ENCODE data around the gene GALNS.
"Not testable (repeated sequence)": the region's sequence is repeated elsewhere in the genome, so short reads cannot be mapped to it uniquely, and the experiment has no call there.

The GALNS gene, protein sequence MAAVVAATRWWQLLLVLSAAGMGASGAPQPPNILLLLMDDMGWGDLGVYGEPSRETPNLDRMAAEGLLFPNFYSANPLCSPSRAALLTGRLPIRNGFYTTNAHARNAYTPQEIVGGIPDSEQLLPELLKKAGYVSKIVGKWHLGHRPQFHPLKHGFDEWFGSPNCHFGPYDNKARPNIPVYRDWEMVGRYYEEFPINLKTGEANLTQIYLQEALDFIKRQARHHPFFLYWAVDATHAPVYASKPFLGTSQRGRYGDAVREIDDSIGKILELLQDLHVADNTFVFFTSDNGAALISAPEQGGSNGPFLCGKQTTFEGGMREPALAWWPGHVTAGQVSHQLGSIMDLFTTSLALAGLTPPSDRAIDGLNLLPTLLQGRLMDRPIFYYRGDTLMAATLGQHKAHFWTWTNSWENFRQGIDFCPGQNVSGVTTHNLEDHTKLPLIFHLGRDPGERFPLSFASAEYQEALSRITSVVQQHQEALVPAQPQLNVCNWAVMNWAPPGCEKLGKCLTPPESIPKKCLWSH

DNA sequence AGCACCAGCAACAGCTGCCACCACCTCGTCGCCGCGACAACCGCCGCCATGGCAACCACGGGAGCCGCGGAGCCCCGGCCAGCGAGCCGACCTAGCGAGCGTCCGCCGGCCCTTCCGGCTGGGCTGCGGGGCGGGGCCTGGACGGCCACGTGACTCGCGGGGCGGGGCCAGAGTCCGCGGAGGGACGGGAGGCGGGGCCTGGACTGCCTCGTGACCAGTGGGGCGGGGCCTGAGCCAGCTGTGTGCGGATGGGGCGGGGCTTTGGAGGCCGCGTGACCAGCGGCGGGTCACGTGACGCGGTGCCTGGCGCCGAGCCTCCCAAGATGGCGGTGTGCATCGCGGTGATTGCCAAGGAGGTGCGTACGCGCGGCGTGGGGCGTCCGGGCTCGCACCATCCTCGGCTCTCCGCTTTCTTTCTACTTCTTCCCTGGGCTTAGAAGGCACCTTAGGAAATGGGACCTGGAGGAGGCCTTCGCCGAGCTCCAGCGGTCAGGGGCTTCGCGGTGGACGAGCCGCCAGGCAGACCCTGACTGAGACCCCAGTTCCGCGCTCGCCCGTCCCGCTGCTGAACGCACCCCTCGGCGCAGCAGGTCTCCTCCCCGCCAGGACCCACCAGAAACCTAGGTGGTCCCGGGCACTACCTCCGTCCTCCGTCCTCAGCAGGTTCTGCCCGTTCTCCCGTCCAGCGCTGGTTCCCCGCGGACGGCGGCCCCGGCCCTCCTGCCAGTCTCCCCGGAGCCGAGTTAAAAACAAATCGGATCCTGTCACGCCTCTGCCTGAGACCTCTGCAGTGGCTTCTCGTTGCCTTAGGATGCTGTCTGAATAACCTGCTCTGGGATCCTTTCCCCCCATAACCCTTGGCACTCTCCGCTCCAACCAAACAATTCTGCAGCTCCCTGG lies at the start of gene GALNS, which contains the start of gene TRAPPC2L:
GALNS (minus strand) TSS at position 120 of the 900 bp plus-strand sequence; CDS start at position 50, 70 bp downstream.
TRAPPC2L (plus strand) TSS at position 300 of the 900 bp plus-strand sequence; CDS start at position 324, 24 bp downstream.
- FAIRE-seq, result no peak

DNA sequence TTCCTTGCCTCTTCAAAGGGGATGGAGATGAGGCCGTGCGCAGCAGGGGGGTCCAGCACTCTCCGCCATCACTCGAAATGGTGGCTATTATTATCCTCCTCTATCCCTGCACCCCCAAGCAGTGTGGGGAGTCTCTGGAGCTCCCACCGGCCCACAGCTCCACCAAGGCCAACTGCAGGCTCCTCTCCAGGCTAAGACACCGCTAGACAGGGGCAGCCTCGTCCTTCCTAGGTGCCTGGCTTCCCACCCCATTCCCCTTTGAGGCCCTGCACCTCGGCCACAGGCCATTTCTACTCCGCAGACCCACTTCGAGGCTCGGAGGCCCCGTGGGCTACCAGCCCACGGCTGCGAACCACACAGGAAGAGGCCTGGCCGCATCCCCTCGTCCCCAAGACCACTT lies 49.3 kb upstream of the GALNS start:
- FAIRE-seq, result no peak

DNA sequence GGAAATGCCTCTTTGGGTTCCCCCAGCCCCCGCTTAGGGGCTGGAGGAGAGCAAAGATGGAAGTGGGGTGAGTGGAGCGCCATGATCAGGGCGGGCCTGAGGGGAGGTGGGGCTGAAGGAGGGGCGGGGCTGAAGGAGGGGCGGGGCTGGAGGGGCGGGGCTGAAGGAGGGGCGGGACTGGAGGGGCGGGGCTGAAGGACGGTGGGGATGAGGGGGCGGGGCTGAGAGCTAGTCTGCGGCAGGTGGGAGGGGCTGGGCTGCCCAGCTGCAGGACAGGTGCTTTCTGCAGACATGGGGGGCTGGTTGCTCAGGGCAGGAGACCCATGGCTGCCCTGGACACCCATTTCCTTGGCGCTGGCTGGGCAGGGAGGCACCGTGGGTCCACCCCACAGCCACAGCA lies 48.8 kb upstream of the GALNS start:
- FAIRE-seq, result no peak

DNA sequence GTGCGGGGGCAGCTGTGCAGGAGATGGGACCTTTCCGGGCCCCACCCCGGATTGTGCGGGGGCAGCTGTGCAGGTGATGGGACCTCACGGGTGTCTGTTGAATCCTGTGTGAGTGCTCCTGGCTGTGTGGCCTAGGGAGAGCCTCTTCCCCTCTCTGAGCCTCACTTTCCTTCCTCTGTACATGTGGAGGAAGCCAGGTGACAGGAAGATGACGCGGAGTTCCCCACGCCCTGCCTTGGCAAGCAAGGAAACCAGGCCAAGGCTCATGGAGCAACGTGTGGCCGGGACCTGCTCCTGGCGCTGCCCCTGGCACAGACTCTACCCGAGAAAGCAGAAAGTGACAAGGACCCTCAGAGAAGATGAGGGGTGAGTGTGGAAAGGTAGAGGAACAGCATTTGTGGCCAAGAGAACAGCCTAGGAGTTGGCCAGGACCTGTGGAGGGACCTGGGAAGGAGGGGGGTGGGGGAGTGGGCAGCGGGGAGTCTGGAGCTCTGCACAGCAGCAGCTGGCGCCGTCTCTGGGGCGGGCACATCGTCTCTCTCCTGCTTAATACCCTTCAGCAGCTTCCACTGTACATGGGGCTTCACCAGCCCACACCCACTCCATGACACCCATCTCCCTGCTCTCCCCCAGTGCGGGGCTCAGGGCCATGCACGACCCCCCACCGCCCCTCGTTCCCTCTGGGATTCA lies 48.1 kb upstream of the GALNS start:
- FAIRE-seq, result no peak

DNA sequence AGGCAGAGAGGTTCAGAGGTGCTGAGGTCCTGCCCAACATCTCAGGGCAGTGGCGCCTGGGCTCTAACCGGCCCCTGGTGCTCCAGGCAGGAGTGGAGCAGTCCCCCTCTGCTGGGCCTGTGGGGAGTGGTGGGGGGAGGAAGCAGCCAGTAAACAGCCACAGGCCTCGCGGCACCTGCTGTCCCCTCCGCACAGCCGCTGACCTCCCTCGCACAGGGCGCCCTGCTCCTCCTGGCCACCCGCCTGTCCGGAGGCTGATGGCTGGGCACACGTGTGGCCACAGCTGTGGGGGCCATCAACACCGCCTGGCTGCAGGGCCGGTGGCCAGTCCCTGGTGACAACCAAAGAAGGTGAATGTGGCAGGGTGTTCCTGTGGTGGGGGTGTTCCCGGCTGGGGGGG lies 46.5 kb upstream of the GALNS start:
- no peak for FAIRE-seq

DNA sequence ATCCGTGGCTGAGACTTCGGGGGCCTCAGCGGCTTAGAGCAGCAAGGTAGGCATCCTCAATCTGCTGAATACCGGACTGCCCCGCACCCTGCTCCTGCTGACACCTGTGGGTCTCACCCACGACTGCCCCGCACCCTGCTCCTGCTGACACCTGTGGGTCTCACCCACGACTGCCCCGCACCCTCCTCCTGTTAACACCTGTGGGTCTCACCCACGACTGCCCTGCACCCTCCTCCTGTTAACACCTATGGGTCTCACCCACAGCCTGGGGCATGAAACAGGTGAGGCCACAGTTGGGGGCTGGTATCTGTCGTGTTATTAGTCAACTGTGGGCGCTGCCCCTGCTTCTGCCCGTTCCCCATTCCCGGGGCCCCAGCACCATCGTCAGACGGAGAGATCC lies 46.0 kb upstream of the GALNS start:
- no peak for FAIRE-seq

DNA sequence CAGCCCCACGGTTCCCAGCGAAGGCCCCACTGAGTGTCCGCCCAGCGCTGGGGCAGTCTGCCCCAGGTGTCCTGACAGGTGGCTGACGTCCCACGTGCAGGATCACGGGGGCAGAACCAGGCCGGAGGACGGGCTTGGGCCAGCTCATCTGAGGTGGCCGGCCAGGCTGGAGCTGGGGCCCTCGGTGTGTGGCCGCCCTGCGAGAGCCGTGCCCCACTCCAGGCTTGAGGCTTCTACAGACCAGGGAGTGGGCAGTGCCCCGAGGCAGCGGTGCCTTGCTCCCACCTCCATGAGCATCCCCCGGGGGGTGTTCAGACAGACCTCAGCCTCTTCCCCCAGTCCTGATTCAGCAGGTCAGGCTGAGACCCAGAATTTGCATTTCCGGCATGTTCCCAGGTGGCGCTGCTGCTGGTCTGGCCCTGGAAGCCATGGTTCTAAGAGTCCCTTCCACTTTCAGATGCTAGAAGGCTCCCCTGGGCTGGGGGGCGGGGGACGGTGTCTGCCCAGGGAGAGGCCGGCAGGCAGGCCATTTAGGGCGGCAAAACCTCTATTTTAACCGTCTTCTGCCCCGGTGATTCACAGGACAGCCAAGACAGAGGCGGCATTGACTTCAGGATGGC lies 45.1 kb upstream of the GALNS start:
- no peak for FAIRE-seq

DNA sequence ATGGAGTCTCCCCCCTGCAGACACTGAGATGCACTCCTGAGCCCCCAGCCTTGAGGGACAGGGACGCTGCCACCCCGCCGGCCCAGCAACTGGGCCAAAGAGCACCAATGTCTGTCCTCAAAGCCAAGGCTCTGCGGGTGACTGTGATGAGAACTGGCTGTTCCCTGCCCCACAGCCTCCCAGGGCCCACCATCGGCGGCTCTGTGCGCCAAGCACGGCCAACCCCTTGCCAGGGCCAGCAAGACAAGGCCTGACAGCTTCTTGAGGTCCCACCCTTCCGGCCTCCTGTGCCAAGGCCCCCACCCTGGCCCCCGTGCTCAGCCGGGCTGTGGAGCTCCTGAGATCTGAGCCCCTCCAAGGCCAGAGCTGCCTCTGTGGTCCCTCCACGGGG lies 43.9 kb upstream of the GALNS start:
- FAIRE-seq, result no peak

DNA sequence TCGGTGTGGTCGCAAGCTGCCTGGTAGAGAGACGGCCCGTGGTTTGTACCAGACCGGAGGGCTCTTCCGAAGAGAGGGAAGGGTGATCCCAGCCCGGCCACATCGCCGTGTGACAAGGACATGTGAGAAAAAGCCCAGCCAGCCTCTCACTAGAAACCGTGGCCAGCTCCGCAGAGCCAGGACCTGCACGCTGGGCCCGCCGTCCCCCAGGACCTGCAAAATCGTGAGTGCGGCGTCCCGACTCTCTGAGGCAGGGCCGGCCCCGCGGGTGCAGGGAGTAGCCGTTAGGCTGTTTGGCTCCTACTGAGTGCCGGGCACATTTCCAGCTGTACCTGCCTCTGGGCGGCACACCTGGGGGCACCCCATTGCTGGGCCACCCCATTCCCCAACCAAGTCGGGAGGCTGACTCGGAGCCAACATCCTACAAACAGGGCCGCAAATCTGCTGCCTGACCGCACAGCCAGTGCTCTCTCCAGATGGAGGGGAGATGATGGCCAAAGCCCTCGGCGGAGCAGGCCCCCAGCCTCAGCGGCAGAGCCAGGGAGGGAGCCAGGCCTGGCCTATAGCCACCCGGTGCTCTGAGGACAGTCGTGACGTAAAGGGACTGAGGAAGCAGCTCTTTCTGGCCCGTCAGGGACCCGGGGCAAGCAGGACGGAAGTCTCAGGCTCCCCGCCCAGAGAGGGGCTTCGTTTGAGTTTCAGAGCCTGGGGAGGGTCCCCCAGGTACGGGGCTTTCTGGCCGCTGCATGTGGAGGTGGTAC lies 43.3 kb upstream of the GALNS start:
- FAIRE-seq, result no peak

DNA sequence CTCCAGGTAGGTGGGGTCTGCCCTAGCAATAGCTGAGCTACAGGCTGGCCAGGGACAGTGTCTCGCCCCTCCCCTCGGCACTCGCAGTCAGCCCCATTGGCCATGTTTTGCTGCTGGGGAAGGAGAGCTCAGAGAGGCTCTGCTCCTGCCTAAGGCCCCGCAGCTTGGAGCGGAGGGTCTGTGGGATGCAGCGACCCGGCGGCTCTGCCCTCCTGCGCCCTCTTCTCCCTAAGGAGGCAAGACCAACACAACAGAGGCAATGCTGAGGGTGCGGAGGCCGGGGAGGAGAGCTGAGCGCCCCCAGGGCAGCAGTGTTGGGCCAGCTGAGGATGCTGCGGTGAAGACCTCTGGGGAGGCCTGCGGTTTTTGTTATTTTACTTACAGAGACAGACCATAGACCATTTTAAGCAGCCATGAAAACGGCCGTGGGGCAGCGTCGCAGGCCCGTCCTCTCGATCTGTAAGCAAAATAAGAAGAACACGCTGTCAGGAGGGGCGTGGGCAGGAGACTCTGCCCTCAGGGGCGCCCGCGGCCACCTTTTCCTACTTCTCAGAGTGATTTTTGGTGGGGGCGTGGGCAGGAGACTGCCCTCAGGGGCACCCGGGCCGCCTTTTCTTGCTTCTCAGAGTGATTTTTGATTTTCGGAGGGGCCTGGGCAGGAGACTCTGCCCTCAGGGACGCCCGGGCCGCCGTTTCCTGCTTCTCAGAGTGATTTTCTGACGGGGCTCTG lies 41.1 kb upstream of the GALNS start:
- no peak for FAIRE-seq

DNA sequence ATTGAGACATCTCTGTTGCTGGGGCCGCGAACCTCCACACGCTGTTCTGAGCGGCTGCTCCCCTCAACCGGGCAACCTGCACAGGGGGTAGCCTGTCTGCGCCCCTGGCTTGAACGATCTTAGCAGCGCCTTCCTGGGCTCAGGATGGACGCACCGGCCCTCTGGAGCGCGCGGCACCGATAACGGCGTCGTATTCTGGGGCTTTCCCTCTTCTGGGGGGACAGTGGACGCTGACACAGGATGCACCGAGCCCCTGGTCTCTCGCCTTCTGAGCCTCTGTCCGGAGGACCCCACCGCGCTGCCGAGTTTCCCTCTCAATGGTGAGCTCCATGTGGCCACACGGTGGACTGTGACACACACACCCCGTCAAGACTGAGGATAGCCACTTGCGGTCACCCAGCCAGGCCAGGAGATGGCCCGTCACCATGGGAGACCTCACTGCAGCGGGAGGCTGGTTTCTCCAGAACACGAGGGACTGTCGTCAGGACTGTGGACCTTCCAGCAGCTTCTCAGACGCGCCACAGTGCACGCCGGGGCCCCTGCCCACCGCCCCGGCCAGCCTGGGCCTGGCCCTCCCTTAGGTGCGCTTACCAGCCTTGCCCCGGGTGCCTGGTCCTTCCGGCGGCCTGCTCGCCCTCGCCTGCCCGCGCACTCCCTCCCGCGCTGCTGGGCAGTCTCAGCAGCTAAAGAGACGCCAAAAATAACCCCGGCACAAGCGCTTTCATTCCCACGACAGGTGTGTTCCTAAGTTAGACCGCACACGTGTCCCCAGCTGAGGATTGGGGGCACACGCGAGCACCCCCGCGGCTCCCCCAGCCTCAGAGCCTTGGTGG lies 39.7 kb upstream of the GALNS start:
- no peak for FAIRE-seq

DNA sequence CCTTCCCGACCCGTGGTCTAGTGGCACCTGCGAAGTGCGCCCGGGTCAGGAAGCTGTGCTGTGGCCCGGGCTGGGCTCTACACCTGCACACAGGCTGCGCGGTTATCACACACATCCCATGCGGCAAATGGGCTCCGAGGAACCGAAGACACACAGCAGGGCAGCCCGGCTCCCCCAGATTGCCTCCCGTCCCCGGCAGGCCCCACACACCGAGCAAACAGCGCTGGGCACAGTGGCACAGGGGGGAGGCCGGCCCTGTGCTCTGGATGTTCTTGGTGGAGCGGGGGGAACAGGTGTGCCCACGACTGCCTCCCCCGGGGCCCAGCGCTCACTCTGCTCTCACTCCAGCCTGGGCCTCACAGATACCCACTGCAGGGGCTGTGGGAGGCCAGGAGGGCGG lies 38.6 kb upstream of the GALNS start:
- FAIRE-seq, result no peak

DNA sequence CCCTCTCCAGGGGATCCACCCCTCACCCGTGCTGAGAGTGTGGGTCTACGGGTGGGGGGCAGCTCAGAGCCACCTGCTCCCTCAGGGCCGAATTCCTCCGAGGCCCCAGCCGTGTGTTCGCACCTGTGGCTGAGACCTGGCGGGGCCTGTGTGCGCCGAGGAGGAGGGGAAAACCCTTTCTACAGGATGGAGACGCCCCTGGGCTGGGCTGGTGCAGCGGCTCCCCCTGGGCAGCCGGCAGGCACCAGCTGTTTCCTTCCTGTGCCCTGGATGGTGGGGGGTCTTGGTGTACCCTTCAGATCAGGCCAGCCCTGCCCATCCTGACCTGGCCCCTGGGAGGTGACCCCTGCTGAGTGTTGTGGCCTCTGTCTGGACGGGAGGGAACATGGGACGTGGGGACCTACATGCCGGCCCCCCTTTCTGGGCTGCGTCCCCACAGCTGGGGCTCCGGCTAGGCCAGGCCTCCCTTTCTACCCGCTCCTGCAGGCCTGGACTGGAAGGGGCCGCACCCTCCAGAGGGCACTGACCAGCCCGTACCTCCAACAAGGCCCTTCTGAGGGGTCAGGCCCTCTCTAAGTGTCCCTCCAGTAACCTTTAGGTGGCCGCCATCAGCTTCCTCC lies 38.0 kb upstream of the GALNS start:
- no peak for FAIRE-seq

DNA sequence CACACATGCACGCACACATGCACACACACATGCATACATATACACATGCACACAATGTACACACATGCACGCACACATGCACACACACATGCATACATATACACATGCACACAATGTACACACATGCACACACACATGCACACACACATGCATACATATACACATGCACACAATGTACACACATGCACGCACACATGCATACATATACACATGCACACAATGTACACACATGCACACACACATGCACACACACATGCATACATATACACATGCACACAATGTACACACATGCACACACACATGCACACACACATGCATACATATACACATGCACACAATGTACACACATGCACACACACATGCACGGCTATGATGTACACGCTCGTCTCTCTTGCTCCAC lies 37.5 kb upstream of the GALNS start:
- not testable (repeated sequence) for FAIRE-seq

DNA sequence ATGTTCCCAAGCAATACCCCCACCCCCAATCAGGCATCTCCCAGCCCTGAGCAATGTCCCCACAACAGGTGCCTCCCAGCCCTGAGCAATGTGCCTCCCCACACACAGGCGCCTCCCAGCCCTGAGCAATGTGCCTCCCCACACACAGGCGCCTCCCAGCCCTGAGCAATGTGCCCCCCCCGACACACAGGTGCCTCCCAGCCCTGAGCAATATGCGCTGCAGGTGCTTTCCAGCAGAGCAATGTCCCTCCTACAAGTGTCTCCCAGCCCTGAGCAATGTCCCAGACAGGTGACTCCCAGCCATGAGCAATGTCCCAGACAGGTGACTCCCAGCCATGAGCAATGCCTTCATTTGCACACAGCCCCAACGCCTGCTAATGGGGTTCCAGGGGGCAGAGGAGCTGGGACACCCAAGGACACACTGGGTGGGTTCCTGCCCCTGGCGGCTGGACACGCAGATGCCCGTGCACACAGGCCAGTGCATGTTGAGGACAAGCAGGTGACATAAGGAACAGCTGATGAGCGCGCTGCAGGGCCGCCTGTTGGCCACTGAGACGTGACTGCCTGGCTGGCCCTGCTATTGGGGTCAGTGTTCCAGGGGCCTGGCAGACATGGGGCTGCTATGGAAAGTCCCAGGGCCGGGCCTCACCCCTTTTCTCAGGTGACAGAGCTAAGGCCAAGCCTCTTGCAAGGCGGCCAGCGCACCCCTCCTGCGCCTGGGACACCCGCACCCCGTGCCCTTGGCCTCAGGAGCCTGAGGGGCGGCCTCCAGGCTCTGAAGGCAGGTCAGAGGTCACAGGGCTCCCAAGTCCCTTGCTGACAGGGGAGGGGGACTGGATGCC lies 36.6 kb upstream of the GALNS start:
- no peak for FAIRE-seq

DNA sequence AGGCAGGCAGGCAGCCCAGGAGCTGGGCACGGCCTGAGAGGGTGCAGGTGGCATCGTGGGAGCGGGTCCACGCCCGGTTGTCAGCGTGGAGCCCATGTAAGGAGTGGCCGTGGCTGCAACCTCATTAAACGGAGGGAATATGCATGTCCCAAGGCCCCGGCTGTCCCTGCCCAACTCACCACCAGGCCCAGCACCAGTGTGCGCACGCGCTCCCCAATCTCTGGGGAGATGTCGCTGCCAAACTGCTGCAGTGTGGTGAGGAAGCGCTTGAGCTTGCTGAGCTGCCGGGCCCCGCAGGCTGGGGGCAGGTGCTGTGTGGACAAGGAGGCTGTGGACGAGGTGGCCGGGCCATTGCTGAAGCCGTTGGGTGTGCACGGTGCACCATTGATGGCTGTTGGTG lies 35.3 kb upstream of the GALNS start:
- no peak for FAIRE-seq

DNA sequence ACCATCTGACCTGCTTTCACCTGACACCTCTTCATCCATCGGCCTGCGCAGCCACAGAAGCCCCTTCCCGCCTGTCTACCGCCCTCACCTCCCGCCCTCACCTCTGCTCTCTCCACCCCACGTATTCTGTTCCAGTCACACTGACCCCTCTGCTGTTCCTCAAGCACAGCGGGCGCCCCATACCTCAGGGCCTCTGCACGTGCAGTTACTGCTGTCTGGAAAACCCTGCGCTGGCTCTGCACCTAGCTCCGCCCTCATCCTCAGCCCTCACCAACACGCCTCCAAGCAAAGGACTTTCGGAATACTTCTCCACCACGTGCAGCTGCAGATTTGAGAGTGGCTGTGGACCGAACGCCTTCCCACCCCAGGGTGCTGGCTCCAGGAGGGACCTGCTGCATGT lies 34.3 kb upstream of the GALNS start:
- FAIRE-seq, result no peak

DNA sequence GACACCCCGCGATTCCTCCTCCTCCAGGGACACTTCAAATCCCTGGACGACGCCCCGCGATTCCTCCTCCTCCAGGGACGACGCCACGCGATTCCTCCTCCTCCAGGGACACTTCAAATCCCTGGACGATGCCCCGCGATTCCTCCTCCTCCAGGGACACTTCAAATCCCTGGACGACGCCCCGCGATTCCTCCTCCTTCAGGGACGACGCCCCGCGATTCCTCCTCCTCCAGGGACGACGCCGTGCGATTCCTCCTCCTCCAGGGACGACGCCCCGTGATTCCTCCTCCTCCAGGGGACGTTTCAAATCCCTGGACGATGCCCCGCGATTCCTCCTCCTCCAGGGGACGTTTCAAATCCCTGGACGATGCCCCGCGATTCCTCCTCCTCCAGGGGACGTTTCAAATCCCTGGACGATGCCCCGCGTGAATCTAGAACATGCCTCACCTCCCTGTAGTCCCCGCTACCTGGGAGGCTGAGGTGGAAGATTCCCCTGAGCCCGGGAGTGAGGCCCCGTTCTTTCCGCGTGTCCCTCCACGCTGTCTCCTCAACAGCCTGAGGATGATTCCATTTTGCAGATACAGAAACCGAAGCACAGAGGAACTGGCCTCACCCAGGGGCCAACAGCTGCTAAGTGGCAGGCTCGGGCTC lies 33.1 kb upstream of the GALNS start:
- not testable (repeated sequence) for FAIRE-seq

All from islet of Langerhans (tissue), 1 donor.